Jurkat, Clone E6-1 (cell line): ENCODE results near the gene YARS1.
A peak's percentile ranks its signal among the peaks of the same experiment; 100 is the strongest.
"Not testable (repeated sequence)": the region's sequence is repeated elsewhere in the genome, so short reads cannot be mapped to it uniquely, and the experiment has no call there.

Experiments
- DNase-seq: peaks from one replicate; pipeline ENCODE4 v3.0.0-alpha.2; 2011; ENCODE audit warnings: low read depth, low spot score
- H3K4me3 ChIP-seq: 2 replicates; pipeline ENCODE4 v1.5.1; 2011; ENCODE audit warnings: mild to moderate bottlenecking, low read length, control low read depth, moderate library complexity

YARS1 gene

DNA sequence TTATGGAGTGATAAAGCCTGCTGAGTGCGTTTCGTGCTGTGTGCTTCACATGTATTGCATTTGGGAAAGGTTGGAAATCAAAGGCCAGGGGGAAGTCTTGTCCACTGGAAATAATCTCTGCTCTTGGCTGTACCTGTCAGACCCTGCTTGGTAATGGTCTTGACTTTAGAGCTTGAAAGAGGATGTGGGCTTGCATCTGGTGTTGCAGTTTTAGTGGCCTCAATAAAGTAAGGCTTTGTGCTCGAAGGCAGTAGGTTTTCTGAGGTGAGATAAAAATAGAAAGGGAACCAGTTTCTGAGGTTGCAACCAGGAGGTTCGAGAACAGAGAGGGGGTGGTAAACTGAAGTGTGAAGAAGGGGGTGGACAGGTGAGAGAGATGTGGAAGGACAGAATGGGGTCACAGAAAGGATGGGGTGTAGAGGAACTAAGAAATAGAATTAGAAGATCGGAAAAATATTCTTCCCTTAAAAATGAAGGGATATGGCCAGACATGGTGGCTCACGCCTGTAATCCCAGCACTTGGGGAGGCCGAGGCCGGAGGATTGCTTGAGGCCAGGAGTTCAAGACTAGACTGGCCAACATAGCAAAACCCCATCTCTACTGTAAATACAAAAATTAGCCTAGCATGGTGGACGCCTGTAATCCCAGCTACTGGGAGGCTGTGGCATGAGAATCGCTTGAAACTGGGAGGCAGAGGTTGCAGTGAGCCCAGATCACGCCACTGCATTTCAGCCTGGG, 1.8 kb upstream of the YARS1 start:
- peak; percentile 74 for DNase-seq
- H3K4me3 ChIP-seq, result peak overlapping the region; percentile 81

DNA sequence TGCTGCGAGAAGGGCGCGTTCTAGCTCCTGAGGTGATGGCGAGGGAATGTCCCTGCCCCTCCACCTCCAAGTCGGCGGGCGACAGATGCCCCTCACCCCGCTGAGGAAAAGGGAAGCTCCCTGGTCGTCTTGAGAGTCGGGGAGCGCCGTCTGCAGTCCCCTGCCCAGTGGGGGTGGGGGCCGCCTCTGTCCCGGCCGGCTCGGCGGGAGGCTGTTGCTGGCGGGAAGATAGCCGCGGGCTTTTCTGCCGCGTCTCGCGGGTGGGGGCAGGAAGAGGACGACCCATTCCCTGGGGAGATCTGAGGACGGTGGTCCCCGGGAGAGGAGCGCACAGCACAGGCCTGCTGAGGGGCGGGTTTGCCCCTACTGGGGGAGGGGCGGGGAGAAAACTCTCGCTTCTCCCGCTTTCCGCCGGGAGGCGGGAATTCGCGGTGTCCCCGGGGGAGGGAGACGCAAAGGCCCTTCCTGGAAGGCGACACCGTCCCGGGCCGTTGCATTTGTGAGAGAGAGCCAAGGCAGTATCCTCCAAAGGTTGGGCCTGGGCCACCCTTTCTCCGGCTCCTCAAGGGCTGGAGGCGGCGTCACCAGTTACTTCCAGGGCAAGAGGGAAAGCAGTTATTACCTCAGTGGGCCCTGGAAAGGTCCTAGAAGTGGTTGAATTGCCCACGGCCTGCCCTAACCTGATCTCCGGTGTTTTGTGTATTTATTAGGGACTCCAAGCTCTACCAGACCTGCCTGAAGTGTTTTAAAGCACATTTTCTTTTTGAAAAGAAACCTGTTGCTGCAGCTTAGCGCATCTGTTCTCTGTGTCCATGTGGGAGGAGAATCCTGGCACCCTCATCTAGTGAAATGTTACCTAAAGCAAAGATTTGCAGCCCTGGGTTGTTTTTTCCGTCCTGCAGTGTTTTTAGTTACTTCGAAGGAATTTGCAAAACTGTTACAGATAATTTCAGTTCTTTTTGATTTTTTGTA, 943 bp upstream of the YARS1 start:
- peak; percentile 45 for DNase-seq

DNA sequence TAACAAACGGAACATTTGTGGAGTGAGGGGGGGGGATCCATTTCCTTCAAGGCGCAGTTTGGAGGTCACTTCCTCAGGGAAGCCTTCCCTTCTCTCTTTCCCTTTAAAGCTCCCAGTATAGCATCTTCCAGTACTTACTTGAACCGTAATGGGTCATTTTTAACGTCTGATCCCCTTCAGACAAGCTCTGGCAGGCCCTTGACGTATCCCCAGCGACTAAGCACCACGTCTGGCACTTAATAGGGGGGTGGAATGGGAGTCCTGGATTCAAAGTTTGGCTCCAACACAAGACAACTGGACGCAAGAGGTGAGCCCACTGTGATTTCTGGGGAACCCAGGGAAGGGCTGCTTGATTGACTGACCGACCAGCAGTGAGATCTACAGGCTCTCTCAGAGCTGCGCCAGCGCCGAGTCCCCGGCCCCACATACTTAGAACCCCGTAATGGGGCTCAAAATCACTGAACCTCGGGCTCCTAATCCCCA, 441 bp downstream of the YARS1 start:
- peak overlapping the region; percentile 81 for H3K4me3 ChIP-seq
- no peak for DNase-seq

More for the DNA sequence above, 943 bp upstream of the YARS1 start:
- H3K4me3 ChIP-seq, result peak overlapping the region; percentile 81

DNA sequence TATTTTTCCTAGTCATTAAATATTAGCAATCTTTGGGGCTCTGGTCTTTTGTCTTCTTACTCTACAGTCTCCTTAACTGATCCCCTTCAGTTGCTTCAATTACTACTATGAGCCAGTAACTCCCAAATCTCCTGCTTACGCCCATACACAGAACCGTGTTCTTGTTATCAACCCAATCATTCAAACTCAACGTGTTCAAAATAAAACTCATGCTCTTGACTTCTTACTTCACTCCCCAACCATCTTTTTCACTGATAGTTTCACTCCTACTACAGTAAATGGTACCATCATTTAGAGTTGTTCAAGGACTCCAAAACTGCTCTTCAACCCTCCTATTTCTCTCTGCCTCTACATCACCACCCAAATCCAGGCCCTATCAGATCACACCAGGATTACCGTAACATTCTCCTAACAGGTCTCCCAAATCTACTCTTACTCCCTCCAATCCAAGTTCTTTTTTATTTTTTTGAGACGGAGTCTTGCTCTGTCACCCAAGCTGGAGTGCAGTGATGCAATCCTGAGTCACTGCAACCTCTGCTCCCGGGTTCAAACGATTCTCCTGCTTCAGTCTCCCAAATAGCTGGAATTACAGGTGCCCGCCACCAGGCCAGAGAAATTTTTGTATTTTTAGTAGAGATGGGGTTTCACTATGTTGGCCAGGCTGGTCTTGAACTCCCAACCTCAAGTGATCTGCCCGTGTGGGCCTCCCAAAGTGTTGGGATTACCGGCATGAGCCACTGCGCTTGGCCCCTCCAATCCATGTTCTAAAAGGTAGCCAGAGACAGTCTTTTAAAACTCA, 3.0 kb downstream of the YARS1 start:
- no peak for DNase-seq
- no peak overlapping the region for H3K4me3 ChIP-seq

DNA sequence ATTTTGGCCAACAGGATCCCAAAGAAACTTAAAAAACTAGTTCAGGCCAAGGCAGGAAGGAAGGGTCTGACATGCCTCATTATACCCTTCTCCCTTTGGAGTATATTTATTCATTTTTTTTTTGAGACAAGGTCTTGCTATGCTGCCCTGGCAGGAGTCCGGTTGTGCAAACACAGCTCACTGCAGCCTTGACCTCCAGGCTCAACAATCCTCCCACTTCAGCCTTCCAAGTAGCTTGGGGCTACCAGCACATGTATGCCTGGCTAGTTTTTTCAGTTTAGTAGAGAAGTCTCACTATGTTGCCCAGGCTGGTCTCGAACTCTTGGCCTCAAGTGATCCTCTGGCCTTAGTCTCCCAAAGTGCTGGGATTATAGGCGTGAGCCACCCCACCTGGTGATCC, 5.2 kb downstream of the YARS1 start:
- H3K4me3 ChIP-seq, result no peak overlapping the region
- no peak for DNase-seq

DNA sequence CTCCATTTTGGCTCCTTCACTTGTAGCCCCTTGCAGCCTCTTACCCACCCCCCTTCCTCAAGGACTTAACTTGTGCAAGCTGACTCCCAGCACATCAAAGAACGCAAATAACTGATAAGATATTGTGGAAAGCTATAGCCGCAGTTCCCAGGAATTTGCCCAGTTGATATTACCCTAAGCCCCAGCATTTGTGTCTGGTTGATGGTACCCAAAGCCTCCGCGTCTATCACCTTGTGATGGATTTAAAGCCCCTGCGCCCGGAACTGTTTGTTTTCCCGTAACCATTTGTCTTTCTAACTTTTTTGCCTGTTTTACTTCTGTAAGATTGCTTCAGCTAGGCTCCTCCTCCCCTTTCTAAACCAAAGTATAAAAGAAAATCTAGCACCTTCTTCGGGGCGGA, 5.9 kb downstream of the YARS1 start:
- no peak overlapping the region for H3K4me3 ChIP-seq
- DNase-seq, result no peak

DNA sequence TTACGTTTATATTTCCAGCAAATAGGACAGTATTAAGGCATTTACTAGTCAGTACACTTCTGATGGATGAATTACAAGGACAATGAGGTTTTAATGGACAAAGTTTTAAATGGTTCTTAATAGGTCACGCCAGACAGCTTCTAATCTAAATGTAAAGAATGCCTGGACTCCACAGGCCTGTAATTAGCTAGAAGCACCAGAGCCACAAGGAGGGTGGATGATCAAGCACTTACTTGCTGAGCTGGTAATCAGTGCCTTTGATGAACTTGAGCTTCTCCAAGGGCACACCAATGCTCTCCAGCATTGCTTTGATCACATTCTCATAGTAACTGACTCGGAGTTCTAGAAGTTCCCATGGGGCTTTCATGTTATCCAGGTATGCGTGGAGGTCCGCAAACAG, 6.8 kb downstream of the YARS1 start:
- no peak overlapping the region for H3K4me3 ChIP-seq
- no peak for DNase-seq

DNA sequence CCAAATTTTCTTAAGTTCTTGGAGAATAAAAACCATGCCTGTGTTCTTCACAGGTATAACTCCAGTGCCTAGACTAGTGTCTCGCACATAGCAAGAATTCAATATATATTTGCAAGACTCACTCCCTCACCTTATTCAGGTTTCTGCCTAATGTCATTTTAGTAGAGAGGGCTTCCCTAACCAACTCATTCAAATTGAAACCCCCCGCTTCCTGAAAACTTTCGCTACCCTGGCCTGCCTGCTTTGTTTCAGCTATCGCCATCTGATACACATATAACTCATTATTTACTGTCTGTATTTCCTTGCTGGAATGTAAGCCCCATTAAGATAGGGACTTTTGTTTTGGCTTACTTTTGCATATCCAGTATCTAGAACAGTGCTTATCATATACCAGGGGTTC, 8.6 kb downstream of the YARS1 start:
- no peak overlapping the region for H3K4me3 ChIP-seq
- no peak for DNase-seq

DNA sequence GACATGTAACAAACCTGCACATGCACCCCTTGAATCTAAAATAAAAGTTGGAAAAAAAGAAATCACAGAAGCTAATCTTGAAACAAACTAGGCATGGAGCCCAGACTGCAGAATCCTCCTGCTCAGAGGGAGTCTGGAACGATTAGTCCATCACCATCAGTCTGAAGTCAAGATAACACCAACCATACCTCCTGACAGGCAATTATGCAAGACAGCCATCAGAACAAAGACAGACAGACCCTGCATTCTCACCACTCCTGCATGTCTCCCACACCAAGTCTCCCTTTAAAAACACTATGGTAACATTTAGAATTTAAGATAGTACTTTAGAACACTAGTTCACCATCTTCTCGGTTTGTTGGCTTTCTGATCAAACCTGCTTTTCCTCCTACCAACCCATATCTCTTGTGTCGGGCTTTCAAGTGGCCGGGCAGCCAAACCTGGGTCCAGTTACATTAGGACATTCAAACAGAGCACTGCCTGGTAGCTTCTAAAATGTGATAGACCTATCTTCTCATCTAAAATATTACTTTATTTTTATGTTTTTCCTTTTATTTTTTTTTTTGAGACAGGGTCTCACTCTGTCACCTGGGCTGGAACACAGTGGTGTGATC, 10.1 kb downstream of the YARS1 start:
- H3K4me3 ChIP-seq, result no peak overlapping the region
- DNase-seq, result no peak

DNA sequence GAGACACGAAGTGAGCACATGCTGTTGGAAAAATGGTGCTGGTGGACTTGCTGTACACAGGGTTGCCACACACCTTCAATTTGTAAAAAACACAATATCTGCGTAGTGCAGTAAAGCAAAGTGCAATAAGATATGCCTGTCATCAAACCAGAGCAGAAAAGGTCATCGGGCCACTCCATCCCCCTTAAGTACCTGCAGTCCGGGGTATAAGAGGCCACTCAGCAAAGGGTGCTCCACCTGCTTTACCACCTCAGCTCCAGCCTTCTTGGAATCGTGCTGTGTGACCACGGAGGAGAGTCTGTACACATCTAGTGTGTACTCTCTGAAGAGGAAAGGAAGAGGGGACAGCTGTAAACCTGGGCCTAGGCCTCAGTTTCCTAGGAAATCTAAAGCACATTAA, 10.9 kb downstream of the YARS1 start:
- DNase-seq, result no peak
- no peak overlapping the region for H3K4me3 ChIP-seq

DNA sequence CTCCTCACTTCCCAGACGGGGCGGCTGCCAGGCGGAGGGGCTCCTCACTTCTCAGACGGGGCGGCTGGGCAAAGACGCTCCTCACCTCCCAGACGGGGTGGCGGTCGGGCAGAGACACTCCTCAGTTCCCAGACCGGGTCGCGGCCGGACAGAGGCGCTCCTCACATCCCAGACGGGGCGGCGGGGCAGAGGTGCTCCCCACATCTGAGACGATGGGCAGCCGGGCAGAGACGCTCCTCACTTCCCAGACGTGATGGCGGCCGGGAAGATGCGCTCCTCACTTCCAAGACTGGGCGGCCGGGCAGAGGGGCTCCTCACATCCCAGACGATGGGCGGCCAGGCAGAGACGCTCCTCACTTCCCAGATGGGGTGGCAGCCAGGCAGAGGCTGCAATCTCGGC, 12.7 kb downstream of the YARS1 start:
- not testable (repeated sequence) for H3K4me3 ChIP-seq, DNase-seq

DNA sequence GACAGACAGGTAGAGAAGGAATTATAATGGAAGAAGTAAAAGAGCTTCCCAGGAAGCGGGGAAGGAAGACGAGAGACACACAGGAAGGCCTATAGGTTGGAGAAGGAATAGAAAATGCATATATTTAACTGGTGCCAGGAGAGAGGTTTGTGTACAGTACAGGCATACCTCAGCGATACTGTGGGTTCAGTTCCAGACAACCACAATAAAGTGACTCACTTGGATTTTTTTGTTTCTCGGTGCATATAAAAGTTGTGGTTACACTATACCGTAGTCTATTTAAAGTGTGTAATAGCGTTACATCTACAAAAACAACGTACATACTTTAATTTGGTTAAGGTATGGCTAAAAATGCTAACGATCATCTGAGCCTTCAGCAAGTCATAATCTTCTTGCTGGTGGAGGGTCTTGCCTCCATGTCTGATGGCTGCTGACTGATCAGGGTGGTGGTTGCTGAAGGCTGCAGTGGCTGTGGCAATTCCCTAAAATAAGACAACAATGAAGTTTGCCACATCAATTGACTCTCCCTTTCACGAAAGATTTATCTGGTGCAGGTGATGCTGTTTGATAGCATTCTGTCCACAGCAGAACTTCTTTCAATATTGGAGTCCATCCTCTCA, 16.0 kb downstream of the YARS1 start:
- DNase-seq, result peak; percentile 79
- H3K4me3 ChIP-seq, result no peak overlapping the region

DNA sequence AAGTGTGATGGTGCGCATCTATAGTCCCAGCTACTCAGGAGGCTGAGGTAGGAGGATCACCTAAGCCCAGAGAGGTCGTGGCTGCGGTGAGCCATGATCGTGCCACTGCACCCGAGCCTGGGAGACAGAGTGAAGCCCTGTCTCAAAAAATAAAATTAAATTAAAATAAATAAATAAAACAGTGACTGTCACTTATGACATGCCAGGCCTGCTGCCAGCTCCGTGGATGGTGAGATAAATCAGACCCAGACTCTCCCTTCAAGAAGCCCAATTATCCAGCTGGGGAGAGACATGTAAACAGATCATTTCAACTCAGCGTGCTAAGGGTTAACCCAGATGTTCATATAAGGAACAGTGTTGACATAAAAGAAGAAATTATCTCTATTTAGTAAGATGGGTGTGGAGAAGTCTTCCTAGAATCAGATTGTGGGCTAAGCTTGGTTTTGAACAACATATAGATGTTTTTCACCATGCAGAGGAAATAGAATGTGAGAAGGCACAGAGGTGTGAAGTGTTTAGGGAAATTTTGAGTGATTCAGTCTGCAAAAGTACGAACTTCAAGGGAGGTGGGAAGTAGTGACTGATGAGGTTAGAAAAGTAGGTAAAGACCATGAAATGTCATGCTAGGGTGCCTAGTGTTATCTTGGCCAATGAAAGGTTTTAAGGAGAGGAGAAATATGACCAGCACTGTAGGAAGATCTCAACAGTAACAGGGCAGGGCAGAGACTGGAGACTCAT, 18.3 kb downstream of the YARS1 start:
- H3K4me3 ChIP-seq, result no peak overlapping the region

DNA sequence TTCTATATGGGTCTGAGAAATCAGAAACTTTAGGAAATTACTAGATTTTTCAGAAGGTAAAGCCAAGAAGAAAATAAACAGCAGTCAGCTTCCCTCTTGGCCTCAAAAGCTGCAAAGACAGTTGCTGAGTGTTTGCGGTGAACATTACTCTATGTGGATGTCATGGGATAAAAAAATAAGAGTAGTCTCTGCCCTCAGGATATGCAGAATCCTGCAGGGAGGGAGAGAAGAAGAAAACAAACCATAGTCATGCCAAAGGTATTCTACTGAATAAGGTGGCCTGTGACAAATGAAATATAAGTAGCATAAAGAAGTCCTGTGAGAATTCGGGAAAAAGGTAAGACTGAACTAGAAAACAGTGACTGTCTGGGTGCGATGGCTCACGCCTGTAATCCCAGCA, 19.0 kb downstream of the YARS1 start:
- H3K4me3 ChIP-seq, result no peak overlapping the region
- no peak for DNase-seq

More for the DNA sequence above, 18.3 kb downstream of the YARS1 start:
- DNase-seq, result no peak

DNA sequence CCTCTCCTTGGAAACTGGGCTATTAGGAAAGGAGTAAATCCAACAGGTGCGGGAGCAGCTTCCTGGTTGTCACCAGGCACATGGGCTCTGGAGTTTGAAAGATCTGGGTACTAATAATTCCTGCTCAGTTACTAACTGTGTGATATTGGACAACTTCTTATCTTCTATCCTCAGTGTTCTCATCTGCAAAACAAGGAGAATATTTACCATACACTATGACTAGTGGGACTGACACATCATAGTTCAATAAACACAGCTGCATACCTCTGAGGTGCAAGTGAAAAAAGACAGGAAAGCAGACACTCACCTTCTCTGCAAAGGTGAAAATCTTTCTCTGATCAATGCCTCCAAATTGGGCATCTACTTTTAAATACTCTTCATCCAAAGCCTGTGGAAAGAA, 19.7 kb downstream of the YARS1 start:
- no peak for DNase-seq
- no peak overlapping the region for H3K4me3 ChIP-seq

DNA sequence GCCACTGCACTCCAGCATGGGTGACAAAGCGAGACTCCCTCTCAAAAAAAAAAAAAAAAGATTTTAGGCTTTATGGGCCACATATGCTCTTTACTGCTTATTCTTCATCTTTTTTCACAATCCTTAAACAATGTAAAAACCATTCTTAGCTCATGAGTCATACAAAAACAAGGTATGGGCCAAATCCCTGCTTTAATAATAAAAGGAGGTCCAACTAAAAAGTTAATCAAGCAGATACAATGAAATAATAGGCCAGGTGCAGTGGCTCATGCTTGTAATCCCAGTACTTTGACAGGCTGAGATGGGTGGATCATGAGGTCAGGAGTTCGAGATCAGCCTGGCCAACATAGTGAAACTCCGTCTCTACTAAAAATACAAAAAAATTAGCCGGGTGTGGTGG, 21.4 kb downstream of the YARS1 start:
- not testable (repeated sequence) for H3K4me3 ChIP-seq, DNase-seq

DNA sequence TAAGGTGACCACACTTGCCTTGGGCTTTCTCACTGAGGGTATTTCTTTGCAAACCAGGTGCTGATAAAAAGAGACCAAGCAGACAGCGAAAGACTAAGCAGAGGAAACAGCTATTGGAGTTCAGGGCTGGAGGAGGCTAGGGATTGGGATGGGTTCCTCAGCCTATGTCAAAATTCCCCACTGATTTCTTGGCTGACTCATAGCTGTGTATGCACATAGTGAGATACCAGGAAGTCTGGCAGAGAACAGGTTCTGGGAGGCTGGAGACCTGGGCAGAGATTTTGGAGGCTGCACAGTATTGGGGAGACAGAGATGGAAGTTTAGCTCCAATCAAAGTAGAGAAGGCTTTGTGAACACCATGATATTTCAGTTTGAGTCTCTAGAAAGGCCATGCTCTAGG, 25.3 kb downstream of the YARS1 start:
- no peak for DNase-seq
- no peak overlapping the region for H3K4me3 ChIP-seq

DNA sequence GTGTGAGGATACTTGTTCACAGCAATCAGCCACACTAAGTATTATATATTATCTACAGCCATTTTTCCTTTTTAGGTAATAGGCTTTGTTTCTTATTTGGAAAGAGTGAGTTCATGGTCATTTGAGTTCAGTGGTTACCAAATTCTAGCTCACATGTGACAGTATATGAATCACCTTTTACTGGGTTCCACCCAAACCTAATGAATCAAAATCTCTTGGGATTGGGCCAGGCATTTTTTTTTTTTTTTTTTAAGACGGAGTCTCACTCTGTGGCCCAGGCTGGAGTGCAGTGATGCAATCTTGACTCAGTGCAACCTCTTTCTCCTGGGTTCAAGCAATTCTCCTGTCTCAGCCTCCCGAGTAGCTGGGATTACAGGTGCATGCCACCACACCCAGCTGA, 27.8 kb downstream of the YARS1 start:
- H3K4me3 ChIP-seq, DNase-seq: not testable (repeated sequence)
